ENCODE measurements around the gene SLC9A8. TPM values are rescaled to one million over a fixed set of nuclear protein-coding genes. Genes with fewer than 3 reads are reported as not detected.

Gene SLC9A8
- total RNA-seq, 1 experiment from 2014 or later, result 6.5 TPM

DNA sequence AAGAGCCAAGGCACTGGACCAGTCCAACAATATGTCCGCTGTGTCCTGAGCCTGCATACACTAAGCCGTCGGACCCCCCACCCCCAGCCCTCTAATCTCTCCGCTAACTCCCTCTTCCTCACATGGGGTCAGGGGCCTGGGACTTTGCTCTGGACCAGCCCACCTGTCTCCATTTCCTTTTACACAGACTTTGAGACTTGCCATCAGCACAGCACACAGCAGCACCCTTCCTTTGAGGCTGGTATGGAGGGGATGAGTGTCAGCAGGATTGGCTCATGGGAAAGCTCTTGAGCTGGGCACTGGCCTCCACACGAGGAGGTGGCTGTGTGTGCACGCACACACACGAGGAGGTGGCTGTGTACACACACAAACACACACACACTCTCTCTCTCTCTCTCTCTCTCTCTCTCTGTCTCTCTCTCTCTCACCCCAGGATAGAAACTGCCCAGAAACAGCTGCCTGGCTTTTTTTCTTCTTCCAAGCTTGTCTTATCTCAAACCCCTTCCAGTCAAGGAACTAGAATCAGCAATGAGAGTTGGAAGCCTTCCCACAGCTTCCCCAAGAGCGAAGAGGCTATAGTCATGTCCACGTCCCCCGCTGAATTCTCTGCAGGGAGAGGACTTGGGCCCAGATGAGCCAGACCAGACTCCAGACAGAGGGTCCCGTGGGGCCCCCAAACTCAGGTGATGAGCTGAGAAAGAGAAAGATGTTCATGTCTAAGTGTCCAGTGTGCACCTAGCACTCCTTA, 18.6 kb downstream of the SLC9A8 start:
- POLR2A ChIA-PET, result no interaction called here
- Mint-ChIP-seq H3K9me3 (peaks cover 5% of the 10 kb centered on the region), H3K27me3 (ENCODE audit: low read depth) (no peaks in the 10 kb centered on the region), H3K4me1 (peaks cover 14% of the 10 kb centered on the region), H3K4me3 (no peak overlapping the region), H3K27ac (peak overlapping the region; percentile 42), H3K36me3 (peaks cover 11% of the 10 kb centered on the region)
- no peak for TF ChIP-seq SMAD3 (CRISPR knock-in tag; IDR thresholded peaks at IDR 0.05; ENCODE audit: borderline replicate concordance)
- TF ChIP-seq TEAD1 (CRISPR knock-in tag; IDR thresholded peaks at IDR 0.05), result no peak
- no peak for TF ChIP-seq ZNF219 (CRISPR knock-in tag; IDR thresholded peaks at IDR 0.05; ENCODE audit: borderline replicate concordance)
- TF ChIP-seq GABPB1 (CRISPR knock-in tag; IDR thresholded peaks at IDR 0.05), result 0 out of 2 replicates have a peak, but pooled peaks have one; percentile 2
- TF ChIP-seq, protein P1, sequence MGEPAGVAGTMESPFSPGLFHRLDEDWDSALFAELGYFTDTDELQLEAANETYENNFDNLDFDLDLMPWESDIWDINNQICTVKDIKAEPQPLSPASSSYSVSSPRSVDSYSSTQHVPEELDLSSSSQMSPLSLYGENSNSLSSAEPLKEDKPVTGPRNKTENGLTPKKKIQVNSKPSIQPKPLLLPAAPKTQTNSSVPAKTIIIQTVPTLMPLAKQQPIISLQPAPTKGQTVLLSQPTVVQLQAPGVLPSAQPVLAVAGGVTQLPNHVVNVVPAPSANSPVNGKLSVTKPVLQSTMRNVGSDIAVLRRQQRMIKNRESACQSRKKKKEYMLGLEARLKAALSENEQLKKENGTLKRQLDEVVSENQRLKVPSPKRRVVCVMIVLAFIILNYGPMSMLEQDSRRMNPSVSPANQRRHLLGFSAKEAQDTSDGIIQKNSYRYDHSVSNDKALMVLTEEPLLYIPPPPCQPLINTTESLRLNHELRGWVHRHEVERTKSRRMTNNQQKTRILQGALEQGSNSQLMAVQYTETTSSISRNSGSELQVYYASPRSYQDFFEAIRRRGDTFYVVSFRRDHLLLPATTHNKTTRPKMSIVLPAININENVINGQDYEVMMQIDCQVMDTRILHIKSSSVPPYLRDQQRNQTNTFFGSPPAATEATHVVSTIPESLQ (CRISPR knock-in tag; IDR thresholded peaks at IDR 0.05), result no peak
- TF ChIP-seq, protein P2, sequence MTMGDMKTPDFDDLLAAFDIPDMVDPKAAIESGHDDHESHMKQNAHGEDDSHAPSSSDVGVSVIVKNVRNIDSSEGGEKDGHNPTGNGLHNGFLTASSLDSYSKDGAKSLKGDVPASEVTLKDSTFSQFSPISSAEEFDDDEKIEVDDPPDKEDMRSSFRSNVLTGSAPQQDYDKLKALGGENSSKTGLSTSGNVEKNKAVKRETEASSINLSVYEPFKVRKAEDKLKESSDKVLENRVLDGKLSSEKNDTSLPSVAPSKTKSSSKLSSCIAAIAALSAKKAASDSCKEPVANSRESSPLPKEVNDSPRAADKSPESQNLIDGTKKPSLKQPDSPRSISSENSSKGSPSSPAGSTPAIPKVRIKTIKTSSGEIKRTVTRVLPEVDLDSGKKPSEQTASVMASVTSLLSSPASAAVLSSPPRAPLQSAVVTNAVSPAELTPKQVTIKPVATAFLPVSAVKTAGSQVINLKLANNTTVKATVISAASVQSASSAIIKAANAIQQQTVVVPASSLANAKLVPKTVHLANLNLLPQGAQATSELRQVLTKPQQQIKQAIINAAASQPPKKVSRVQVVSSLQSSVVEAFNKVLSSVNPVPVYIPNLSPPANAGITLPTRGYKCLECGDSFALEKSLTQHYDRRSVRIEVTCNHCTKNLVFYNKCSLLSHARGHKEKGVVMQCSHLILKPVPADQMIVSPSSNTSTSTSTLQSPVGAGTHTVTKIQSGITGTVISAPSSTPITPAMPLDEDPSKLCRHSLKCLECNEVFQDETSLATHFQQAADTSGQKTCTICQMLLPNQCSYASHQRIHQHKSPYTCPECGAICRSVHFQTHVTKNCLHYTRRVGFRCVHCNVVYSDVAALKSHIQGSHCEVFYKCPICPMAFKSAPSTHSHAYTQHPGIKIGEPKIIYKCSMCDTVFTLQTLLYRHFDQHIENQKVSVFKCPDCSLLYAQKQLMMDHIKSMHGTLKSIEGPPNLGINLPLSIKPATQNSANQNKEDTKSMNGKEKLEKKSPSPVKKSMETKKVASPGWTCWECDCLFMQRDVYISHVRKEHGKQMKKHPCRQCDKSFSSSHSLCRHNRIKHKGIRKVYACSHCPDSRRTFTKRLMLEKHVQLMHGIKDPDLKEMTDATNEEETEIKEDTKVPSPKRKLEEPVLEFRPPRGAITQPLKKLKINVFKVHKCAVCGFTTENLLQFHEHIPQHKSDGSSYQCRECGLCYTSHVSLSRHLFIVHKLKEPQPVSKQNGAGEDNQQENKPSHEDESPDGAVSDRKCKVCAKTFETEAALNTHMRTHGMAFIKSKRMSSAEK (CRISPR knock-in tag; IDR thresholded peaks at IDR 0.05; ENCODE audit: borderline replicate concordance), result no peak
- CTCF ChIA-PET, result interaction anchor here (0.8 to 0.9 kb wide), 2 partner anchors 15 to 223 kb away, joined by 3 read pairs; no protein-coding TSS in a partner anchor
- DNase-seq (ENCODE audit: low spot score), result no peak
- no peak for ATAC-seq

DNA sequence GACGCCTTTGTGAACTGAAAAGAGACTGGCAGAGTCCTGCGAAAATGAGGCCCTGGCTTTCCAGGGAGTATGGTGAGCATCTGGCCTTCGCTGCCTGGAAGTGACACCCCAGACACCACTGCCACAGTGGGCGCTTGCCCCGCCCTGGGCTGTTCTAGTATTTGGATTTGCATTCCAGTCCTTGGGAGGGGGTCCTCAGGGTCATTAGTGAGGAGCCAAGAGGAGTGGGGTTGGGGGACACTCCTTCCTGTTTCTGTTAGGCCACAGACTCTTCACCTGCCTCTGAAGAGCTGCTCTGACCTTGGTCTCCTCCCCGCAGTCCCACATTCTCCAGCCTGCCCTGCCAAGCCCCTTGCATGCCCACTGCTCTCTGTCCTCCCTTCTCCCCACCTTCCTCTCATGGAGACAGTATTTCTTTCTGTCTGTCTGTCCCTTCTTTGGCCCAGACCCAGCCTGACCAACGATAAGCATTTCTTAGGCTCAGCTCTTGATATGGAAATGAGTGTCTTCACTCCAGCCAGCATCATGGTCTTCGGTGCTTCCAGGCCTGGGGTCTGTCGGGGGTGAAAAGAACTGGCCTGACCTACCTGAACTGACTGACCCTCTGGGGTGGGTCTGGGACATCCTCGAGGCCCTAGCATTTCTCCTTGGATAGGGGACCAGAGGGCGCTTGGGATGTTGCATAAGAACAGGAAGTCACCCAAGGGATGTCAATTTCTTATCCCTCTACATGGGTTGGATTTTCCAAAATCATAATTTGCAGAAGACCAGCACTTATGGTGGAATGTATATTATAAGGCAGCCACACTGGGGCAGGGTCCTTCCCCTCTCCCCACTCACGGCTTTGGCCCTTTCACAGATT, 19.4 kb downstream of the SLC9A8 start:
- ChIA-PET CTCF (interaction anchor here (0.8 to 0.9 kb wide), 2 partner anchors 14 to 224 kb away, joined by 3 read pairs; no protein-coding TSS in a partner anchor), POLR2A (no interaction called here)
- no peak overlapping the region for H3K4me3 Mint-ChIP-seq
- H3K27ac Mint-ChIP-seq, result peak overlapping the region; percentile 74
- ATAC-seq, result peak; percentile 74
- TF ChIP-seq TEAD4 (CRISPR knock-in tag; IDR thresholded peaks at IDR 0.05) (no peak), GABPB1 (CRISPR knock-in tag; IDR thresholded peaks at IDR 0.05) (0 out of 2 replicates have a peak, but pooled peaks have one; percentile 0)
- DNase-seq (ENCODE audit: low spot score), result no peak
- peaks cover 16% of the 10 kb centered on the region for H3K4me1 Mint-ChIP-seq
- H3K36me3 Mint-ChIP-seq, result peaks cover 12% of the 10 kb centered on the region
- peaks cover 5% of the 10 kb centered on the region for H3K9me3 Mint-ChIP-seq
- no peaks in the 10 kb centered on the region for H3K27me3 Mint-ChIP-seq (ENCODE audit: low read depth)

DNA sequence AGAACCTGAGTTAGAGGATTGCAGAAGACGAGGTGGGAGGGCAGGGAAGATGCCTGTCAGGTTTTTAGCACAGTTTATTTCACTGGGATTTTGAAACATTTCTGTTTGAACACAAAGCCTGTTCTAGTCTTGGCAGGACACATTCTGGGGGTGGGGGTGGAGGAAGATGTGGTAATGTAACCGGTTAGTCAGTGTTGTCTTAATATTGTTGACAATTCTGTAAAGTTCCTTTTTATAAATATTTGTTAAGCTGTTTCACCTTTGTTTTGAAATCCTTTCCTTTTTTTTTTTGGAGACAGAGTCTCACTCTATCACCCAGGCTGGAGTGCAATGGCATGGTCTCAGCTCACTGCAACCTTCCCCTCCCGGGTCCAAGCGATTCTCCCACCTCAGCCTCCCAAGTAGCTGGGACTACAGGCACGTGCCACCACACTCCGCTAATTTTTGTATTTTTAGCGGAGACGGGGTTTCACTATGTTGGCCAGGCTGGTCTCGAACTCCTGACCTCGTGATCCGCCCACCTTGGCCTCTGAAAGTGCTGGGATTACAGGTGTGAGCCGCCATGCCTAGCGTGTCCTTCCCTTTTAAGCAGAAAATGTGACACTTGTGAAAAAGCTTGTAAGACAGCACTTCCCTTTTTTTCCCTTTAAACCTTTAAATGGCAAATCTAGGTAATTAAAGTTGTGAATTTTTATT, 20.2 kb downstream of the SLC9A8 start:
- H3K9me3 Mint-ChIP-seq, result peaks cover 5% of the 10 kb centered on the region
- H3K4me1 Mint-ChIP-seq, result peaks cover 18% of the 10 kb centered on the region
- ChIA-PET CTCF (interaction anchor here (1.4 kb wide), 1 partner anchor 56 kb away, joined by 4 read pairs; no protein-coding TSS in a partner anchor), POLR2A (interaction anchor here (0.5 kb wide), 1 partner anchor 125 kb away, joined by 3 read pairs; no protein-coding TSS in a partner anchor)
- no peak overlapping the region for H3K4me3 Mint-ChIP-seq
- DNase-seq (ENCODE audit: low spot score) (no peak), ATAC-seq (no peak)
- peaks cover 12% of the 10 kb centered on the region for H3K36me3 Mint-ChIP-seq
- H3K27ac Mint-ChIP-seq, result no peak overlapping the region
- H3K27me3 Mint-ChIP-seq (ENCODE audit: low read depth), result no peaks in the 10 kb centered on the region
- TF ChIP-seq, protein P3, sequence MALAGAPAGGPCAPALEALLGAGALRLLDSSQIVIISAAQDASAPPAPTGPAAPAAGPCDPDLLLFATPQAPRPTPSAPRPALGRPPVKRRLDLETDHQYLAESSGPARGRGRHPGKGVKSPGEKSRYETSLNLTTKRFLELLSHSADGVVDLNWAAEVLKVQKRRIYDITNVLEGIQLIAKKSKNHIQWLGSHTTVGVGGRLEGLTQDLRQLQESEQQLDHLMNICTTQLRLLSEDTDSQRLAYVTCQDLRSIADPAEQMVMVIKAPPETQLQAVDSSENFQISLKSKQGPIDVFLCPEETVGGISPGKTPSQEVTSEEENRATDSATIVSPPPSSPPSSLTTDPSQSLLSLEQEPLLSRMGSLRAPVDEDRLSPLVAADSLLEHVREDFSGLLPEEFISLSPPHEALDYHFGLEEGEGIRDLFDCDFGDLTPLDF (CRISPR knock-in tag; IDR thresholded peaks at IDR 0.05), result no peak
- no peak for TF ChIP-seq ZNF232 (CRISPR knock-in tag; IDR thresholded peaks at IDR 0.05)
- TF ChIP-seq TEAD4 (CRISPR knock-in tag; IDR thresholded peaks at IDR 0.05), result no peak
- TF ChIP-seq, protein P4, sequence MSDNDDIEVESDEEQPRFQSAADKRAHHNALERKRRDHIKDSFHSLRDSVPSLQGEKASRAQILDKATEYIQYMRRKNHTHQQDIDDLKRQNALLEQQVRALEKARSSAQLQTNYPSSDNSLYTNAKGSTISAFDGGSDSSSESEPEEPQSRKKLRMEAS (CRISPR knock-in tag; IDR thresholded peaks at IDR 0.05), result no peak
- TF ChIP-seq NFYB (CRISPR knock-in tag; conservative IDR thresholded peaks at IDR 0.05; ENCODE audit: low read depth), result no peak
- no peak for TF ChIP-seq ESRRA (CRISPR knock-in tag; IDR thresholded peaks at IDR 0.05; ENCODE audit: borderline replicate concordance)
- TF ChIP-seq ZBTB21 (CRISPR knock-in tag; IDR thresholded peaks at IDR 0.05; ENCODE audit: borderline replicate concordance), result no peak
- TF ChIP-seq, protein P5, sequence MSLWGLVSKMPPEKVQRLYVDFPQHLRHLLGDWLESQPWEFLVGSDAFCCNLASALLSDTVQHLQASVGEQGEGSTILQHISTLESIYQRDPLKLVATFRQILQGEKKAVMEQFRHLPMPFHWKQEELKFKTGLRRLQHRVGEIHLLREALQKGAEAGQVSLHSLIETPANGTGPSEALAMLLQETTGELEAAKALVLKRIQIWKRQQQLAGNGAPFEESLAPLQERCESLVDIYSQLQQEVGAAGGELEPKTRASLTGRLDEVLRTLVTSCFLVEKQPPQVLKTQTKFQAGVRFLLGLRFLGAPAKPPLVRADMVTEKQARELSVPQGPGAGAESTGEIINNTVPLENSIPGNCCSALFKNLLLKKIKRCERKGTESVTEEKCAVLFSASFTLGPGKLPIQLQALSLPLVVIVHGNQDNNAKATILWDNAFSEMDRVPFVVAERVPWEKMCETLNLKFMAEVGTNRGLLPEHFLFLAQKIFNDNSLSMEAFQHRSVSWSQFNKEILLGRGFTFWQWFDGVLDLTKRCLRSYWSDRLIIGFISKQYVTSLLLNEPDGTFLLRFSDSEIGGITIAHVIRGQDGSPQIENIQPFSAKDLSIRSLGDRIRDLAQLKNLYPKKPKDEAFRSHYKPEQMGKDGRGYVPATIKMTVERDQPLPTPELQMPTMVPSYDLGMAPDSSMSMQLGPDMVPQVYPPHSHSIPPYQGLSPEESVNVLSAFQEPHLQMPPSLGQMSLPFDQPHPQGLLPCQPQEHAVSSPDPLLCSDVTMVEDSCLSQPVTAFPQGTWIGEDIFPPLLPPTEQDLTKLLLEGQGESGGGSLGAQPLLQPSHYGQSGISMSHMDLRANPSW (CRISPR knock-in tag; conservative IDR thresholded peaks at IDR 0.05; ENCODE audit: low read depth), result no peak
